GM20000 (cell line): ENCODE data around the gene HMG20B.
"Not testable (repeated sequence)": the region's sequence is repeated elsewhere in the genome, so short reads cannot be mapped to it uniquely, and the experiment has no call there.

Source experiments
- DNase-seq: peaks from one replicate; pipeline ENCODE4 v3.0.0; 2012; ENCODE audit warnings: low spot score
- TF ChIP-seq, protein P1 (sequence below): IDR thresholded peaks from 2 replicates; pipeline ENCODE4 v1.5.1; 2012; ENCODE audit warnings: mild to moderate bottlenecking, control low read depth; ENCODE audit errors: extremely low read depth, missing control alignments

HMG20B gene

GRCh38 chr19:3575260-3575741 lies 2.6 kb downstream of the HMG20B start:
- TF ChIP-seq, protein P1, sequence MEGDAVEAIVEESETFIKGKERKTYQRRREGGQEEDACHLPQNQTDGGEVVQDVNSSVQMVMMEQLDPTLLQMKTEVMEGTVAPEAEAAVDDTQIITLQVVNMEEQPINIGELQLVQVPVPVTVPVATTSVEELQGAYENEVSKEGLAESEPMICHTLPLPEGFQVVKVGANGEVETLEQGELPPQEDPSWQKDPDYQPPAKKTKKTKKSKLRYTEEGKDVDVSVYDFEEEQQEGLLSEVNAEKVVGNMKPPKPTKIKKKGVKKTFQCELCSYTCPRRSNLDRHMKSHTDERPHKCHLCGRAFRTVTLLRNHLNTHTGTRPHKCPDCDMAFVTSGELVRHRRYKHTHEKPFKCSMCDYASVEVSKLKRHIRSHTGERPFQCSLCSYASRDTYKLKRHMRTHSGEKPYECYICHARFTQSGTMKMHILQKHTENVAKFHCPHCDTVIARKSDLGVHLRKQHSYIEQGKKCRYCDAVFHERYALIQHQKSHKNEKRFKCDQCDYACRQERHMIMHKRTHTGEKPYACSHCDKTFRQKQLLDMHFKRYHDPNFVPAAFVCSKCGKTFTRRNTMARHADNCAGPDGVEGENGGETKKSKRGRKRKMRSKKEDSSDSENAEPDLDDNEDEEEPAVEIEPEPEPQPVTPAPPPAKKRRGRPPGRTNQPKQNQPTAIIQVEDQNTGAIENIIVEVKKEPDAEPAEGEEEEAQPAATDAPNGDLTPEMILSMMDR: peak; percentile 47

GRCh38 chr19:3575949-3576673 lies 3.4 kb downstream of the HMG20B start:
- TF ChIP-seq, protein P1: no peak

More at GRCh38 chr19:3575260-3575741, 2.6 kb downstream of the HMG20B start:
- no peak for DNase-seq

GRCh38 chr19:3576696-3577443 lies 4.1 kb downstream of the HMG20B start:
- DNase-seq: peak; percentile 44
- TF ChIP-seq, protein P1: no peak

More at GRCh38 chr19:3575949-3576673, 3.4 kb downstream of the HMG20B start:
- DNase-seq: peak; percentile 28

GRCh38 chr19:3577723-3578344 lies 5.1 kb downstream of the HMG20B start:
- DNase-seq: peak; percentile 14
- TF ChIP-seq, protein P1: no peak

DNA sequence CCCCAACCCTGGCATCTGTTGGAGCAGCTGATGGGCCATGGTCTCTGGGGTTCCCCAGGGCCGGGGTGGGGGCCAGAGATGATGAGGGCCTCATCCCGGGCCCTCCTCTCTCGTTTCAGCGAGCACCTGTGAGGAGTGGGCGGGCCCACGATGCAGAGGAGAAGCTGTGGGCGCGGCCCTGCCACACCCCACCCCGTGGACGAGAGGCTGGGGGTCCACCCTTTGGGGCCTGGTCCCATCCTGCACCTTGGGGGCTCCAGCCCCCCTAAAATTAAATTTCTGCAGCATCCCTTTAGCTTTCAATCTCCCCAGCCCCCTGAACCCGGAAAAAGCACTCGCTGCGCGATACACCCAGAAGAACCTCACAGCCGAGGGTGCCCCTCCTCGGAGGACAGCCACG lies 5.6 kb downstream of the HMG20B start:
- TF ChIP-seq, protein P1: no peak
- no peak for DNase-seq

DNA sequence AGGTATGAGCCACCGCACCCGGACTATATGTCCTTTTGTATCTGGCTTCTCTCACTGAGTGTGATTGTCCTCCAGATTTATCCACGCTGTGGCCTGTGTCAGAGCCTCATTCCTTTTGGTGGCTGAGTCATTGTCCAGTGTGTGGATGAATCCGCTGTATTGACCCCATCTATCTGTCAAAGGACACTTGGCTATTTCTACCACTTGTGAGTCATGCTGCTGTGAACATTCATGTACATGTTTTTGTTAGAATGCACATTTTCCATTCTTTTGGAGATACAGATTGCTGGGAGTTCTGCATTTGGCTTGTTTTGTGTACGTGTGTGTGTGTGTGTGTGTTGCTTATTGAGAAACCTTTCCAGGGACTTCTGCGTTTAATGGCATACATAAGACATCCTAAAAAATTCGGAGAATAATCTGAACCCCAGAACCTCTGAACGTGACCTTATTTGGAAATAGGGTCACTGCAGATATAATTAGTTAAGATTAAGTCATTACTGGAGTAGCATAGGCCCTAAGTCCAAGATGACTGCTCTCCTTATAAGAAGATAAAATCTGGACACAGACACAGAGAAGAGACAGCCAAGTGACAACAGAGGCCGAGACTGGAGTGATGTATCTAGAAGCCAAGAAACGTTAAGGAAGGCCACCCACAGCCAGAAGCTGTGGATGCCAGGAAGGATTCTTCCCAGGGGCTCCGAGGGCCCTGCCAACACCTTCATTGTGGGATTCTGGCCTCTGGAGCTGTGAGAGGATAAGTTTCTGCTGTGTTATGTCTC lies 7.6 kb downstream of the HMG20B start:
- no peak for DNase-seq
- TF ChIP-seq, protein P1: no peak

DNA sequence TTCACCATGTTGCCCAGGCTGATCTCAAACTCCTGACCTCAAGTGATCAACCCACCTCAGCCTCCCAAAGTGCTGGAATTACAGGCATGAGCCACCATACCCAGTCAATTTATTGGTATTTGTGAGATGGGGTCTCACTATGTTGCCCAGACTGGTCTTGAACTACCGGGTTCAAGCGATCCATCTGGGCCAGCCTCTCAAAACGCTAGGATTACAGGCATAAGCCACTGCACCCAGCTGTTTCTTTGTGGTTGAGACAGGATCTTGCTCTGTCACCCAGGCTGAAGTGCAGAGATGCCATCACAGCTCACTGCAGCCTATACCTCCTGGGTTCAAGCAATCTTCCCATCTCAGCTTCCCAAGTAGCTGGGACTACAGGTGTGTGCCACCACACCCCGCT lies 9.0 kb downstream of the HMG20B start:
- DNase-seq: not testable (repeated sequence)

DNA sequence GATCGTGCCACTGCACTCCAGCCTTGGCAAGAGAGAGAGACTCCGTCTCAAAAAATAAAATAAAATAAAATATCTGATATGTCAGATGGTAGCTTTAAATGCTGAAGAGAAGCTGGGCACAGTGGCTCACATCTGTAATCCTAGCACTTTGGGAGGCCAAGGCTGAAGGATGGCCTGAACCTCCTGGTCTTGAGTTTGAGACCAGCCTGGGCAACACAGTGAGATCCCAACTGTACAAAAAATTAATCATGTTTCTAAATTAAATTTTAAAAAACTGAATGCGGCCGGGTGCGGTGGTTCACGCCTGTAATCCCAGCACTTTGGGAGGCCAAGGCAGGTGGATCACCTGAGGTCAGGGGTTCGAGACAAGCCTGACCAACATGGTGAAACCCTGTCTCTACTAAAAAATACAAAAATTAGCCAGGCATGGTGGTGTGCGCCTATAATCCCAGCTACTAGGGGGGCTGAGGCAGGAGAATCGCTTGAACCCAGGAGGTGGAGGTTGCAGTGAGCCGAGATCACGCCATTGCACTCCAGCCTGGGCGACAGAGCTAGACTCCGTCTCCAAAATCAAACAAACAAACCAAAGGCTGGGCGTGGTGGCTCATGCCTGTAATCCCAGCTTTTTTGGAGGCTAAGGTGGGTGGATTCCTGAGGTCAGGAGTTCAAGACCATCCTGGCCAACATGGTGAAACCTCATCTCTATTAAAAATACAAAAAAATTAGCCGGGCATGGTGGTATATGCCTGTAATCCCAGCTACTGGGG lies 11.5 kb downstream of the HMG20B start:
- DNase-seq: not testable (repeated sequence)
